K562 (cell line): Measurements from ENCODE around the gene CEBPB. TPM values are rescaled to one million over a fixed set of nuclear protein-coding genes. Genes with fewer than 3 reads are reported as not detected.

Experiments
- CAMTA2 ChIP-seq: fragments of 250-450 bp; sonication (Bioruptor Pico); conservative IDR thresholded peaks from 2 replicates; pipeline ENCODE4 v1.5.1; 2022
- ERF ChIP-seq: fragments of 450-650 bp; formaldehyde crosslinking; IDR thresholded peaks from 2 replicates; pipeline ENCODE4 v1.4.0; 2020; ENCODE audit warnings: mild to moderate bottlenecking, mixed read lengths
- MIER1 ChIP-seq: fragments of 450-650 bp; IDR thresholded peaks from 2 replicates; pipeline ENCODE4 v1.6.1; 2016; ENCODE audit warnings: antibody characterized with exemption, mild to moderate bottlenecking, low read depth
- RREB1 ChIP-seq: fragments of 250-450 bp; sonication (Bioruptor Pico); IDR thresholded peaks from 2 replicates; pipeline ENCODE4 v1.4.0; 2020
- ZBTB26 ChIP-seq: fragments of 450-650 bp; formaldehyde crosslinking; IDR thresholded peaks from 2 replicates; pipeline ENCODE4 v1.4.0; 2022; ENCODE audit warnings: missing genetic modification characterization
- ZNF184 ChIP-seq: sonication (generic); formaldehyde crosslinking; IDR thresholded peaks from 2 replicates; pipeline ENCODE4 v1.5.0; 2020; ENCODE audit warnings: missing genetic modification reagents
- polyA plus RNA-seq, 8 experiments: library from polyadenylated mRNA; depleted of rRNA in 4 of 8; stranded (reverse) in 5 of 8; unstranded in 3 of 8; fragments of >200 nt; fragmentation: Nextera tagmentation in 2 of 8; fragmentation: Illumina TruSeq in 1 of 8; extraction: Ambion mirVana in 2 of 8; extraction: Trizol in 1 of 8; gene quantifications; 2 replicates each; pipeline versions ENCODE4 v1.2.1 to v1.2.3, GENCODE V29; 2011 to 2014; ENCODE audit warnings: inconsistent platforms in 1 of 8, missing spikeins in 1 of 8
- total RNA-seq, 7 experiments: library from RNA; depleted of rRNA in 6 of 7; stranded (reverse); fragments of >200 nt in 6 of 7; fragmentation: Illumina TruSeq in 2 of 7; extraction: Trizol in 2 of 7; gene quantifications; 2 replicates each; pipeline versions ENCODE4 v1.2.1 to v1.2.3, GENCODE V29; 2011 to 2021; ENCODE audit warnings: low replicate concordance in 1 of 7
- TF ChIP-seq, protein P1 (sequence below): fragments of 450-650 bp; formaldehyde crosslinking; IDR thresholded peaks from 2 replicates; pipeline ENCODE4 v1.4.0; 2020; ENCODE audit warnings: mild to moderate bottlenecking, moderate library complexity
- TF ChIP-seq, protein P2 (sequence below): sonication (generic); formaldehyde crosslinking; IDR thresholded peaks from 2 replicates; pipeline ENCODE4 v1.8.0; 2022; ENCODE audit warnings: missing genetic modification reagents, mild to moderate bottlenecking, borderline replicate concordance

CEBPB gene
- total and polyA plus RNA-seq, 9 of the 15 experiments (the other 6 are each of a cell fraction or from before 2014, with no cell fraction given): 1.2 to 72.6 (median 7.8) TPM

DNA sequence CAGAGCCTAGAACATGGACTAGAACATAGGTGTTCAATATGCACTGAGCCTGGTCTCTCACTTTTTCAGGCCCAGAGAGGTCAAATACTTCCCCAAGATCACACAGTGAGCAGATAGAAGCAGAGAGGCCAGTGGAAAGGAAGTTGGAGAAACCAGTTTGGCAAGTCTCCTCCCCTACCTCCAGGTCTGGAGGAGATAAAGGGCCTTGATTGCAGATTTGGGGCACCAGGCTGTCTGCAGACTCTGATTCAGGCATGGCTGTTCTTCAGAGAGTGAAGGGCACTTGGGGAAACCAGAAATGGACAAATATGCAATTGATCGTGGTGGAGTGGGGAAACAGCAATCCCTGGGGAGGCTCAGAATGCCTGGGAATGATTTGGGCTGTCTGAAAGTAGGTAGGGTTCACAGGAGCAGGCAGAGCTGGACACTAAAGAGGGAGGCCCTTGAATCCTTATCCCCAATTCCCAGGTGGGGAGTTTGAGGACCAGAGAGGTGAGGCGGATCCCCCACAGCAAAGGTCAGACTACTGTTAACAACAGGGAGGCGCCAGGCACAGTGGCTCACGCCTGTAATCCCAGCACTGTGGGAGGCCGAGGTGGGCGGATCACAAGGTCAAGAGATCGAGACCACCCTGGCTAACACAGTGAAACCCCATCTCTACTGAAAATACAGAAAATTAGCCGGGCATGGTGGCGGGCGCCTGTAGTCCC lies 39.4 kb upstream of the CEBPB start (continued):
- TF ChIP-seq RREB1 (CRISPR knock-in tag) (no peak), ZNF184 (CRISPR knock-in tag) (no peak), ERF (CRISPR knock-in tag) (no peak), ZBTB26 (no peak), MIER1 (no peak), CAMTA2 (no peak)
- TF ChIP-seq, protein P1, sequence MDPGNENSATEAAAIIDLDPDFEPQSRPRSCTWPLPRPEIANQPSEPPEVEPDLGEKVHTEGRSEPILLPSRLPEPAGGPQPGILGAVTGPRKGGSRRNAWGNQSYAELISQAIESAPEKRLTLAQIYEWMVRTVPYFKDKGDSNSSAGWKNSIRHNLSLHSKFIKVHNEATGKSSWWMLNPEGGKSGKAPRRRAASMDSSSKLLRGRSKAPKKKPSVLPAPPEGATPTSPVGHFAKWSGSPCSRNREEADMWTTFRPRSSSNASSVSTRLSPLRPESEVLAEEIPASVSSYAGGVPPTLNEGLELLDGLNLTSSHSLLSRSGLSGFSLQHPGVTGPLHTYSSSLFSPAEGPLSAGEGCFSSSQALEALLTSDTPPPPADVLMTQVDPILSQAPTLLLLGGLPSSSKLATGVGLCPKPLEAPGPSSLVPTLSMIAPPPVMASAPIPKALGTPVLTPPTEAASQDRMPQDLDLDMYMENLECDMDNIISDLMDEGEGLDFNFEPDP (CRISPR knock-in tag): no peak
- TF ChIP-seq, protein P2, sequence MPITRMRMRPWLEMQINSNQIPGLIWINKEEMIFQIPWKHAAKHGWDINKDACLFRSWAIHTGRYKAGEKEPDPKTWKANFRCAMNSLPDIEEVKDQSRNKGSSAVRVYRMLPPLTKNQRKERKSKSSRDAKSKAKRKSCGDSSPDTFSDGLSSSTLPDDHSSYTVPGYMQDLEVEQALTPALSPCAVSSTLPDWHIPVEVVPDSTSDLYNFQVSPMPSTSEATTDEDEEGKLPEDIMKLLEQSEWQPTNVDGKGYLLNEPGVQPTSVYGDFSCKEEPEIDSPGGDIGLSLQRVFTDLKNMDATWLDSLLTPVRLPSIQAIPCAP (CRISPR knock-in tag): no peak
